HepG2 (cell line): Measurements from ENCODE around the gene NUAK2. TPM values are rescaled to one million over a fixed set of nuclear protein-coding genes. Genes with fewer than 3 reads are reported as not detected.

ENCODE experiments used
- ATAC-seq: fragments of 200-7000 bp; cut with Tn5 transposase; 3 replicates; pipeline ENCODE4 v1.9.1; 2020; ENCODE audit warnings: mild to moderate bottlenecking, moderate library complexity
- BruUV-seq: library from RNA; stranded (reverse); fragments of 400-500 nt; replicated peaks from 2 replicates; lab custom pipeline; 2021; lab: Mats Ljungman, UMichigan
- CTCF ChIA-PET: fragments of 300-600 bp; formaldehyde crosslinking; extraction: SDS; loops from one replicate; lab custom pipeline; 2021; ENCODE audit warnings: low total read pairs, inconsistent platforms, low intra/inter-chr PET ratio; lab: Yijun Ruan, JAX
- POLR2A ChIA-PET: fragments of 350-600 bp; sonication (Branson Sonifier 250); formaldehyde crosslinking; loops from one replicate; lab custom pipeline; 2020; ENCODE audit warnings: antibody characterized with exemption, inconsistent platforms; lab: Yijun Ruan, JAX
- DNase-seq: peaks from one replicate; pipeline ENCODE4 v3.0.0-alpha.2; 2015; ENCODE audit warnings: low spot score
- FAIRE-seq: peaks from 3 replicates; lab custom pipeline; 2011; peaks lifted over from hg19 to GRCh38; lab: Jason Lieb, UNC
- H2AFZ ChIP-seq: one replicate; pipeline ENCODE4 v1.6.1; 2011; ENCODE audit warnings: low read length, inconsistent platforms
- H3K27ac ChIP-seq: fragments of 300-600 bp; 3 replicates; pipeline ENCODE4 v1.8.0; 2011; ENCODE audit warnings: mixed run types, mild to moderate bottlenecking, mixed read lengths, low read length, inconsistent platforms; ENCODE audit not compliant: insufficient read depth; ENCODE audit errors: extremely low read length
- H3K27me3 ChIP-seq, 2 experiments: fragments of 200-600 bp in 1 of 2; 2 replicates in 1 of 2; 3 replicates in 1 of 2; pipeline versions ENCODE4 v1.6.0 to v1.8.0; 2011; ENCODE audit warnings: low read length in 2 of 2, mild to moderate bottlenecking in 2 of 2, moderate library complexity in 2 of 2, inconsistent platforms in 1 of 2; ENCODE audit not compliant: insufficient read depth in 2 of 2, control insufficient read depth in 1 of 2
- H3K36me3 ChIP-seq, 2 experiments: fragments of 200-600 bp in 1 of 2; replicated peaks in 1 of 2; 2 replicates in 1 of 2; 3 replicates in 1 of 2; pipeline versions ENCODE4 v1.5.1 to v1.8.0; 2011; ENCODE audit warnings: low read length in 2 of 2, inconsistent platforms in 1 of 2; ENCODE audit not compliant: insufficient read depth in 2 of 2, control insufficient read depth in 1 of 2
- H3K4me1 ChIP-seq: 2 replicates; pipeline ENCODE4 v1.5.1; 2012; ENCODE audit warnings: low read length, inconsistent platforms; ENCODE audit not compliant: insufficient read depth
- H3K4me2 ChIP-seq: 2 replicates; pipeline ENCODE4 v1.6.0; 2011; ENCODE audit warnings: low read depth, low read length, inconsistent platforms
- H3K4me3 ChIP-seq, 3 experiments: fragments of 200-600 bp in 1 of 3; sonication (generic), shearing (Covaris generic) in 1 of 3; replicated peaks in 1 of 3; 2 replicates each; pipeline ENCODE4 v1.5.1; 2011 to 2016; ENCODE audit warnings: low read length in 3 of 3, inconsistent platforms in 2 of 3, low read depth in 2 of 3, mild to moderate bottlenecking in 2 of 3, control low read depth in 1 of 3, mixed read lengths in 1 of 3; ENCODE audit not compliant: insufficient read depth in 1 of 3
- H3K79me2 ChIP-seq: one replicate; pipeline ENCODE4 v1.6.1; 2011; ENCODE audit warnings: low read length, inconsistent platforms; ENCODE audit not compliant: insufficient read depth
- H3K9ac ChIP-seq: 2 replicates; pipeline ENCODE4 v1.6.0; 2011; ENCODE audit warnings: mild to moderate bottlenecking, low read depth, low read length, inconsistent platforms; ENCODE audit not compliant: insufficient read depth
- H3K9me3 ChIP-seq: 2 replicates; pipeline ENCODE4 v1.5.1; 2012; ENCODE audit warnings: mild to moderate bottlenecking, low read length
- H4K20me1 ChIP-seq: 2 replicates; pipeline ENCODE4 v1.6.0; 2011; ENCODE audit warnings: inconsistent platforms, mild to moderate bottlenecking, low read length, moderate library complexity; ENCODE audit not compliant: insufficient read depth
- ATF7 ChIP-seq, 2 experiments: fragments of 450-650 bp in 1 of 2; sonication (generic) in 1 of 2; formaldehyde crosslinking in 1 of 2; IDR thresholded peaks; 2 replicates each; pipeline versions ENCODE4 v1.4.0 to v1.6.1; 2016 to 2020; ENCODE audit warnings: antibody characterized with exemption in 1 of 2, mild to moderate bottlenecking in 1 of 2, missing genetic modification reagents in 1 of 2
- SIN3B ChIP-seq: fragments of 150-350 bp; IDR thresholded peaks from 2 replicates; pipeline ENCODE4 v1.6.1; 2014; ENCODE audit warnings: low read length
- SMAD1 ChIP-seq: sonication (generic); formaldehyde crosslinking; IDR thresholded peaks from 2 replicates; pipeline ENCODE4 v1.4.0; 2020; ENCODE audit warnings: missing genetic modification reagents, low read depth, mild to moderate bottlenecking, borderline replicate concordance
- SRF ChIP-seq: IDR thresholded peaks from 2 replicates; pipeline ENCODE4 v1.6.1; 2011; ENCODE audit warnings: mild to moderate bottlenecking, low read depth, low read length, moderate library complexity
- SRSF4 ChIP-seq: fragments of 200-400 bp; formaldehyde crosslinking; IDR thresholded peaks from one replicate; pipeline ENCODE4 v1.6.1; 2018; ENCODE audit warnings: mild to moderate bottlenecking, low read depth, low read length, moderate library complexity; ENCODE audit not compliant: poor library complexity, severe bottlenecking
- ZFYVE20 ChIP-seq: sonication (generic); formaldehyde crosslinking; IDR thresholded peaks from 2 replicates; pipeline ENCODE4 v1.8.0; 2023; ENCODE audit warnings: low read depth, mild to moderate bottlenecking, moderate library complexity, missing genetic modification reagents, borderline replicate concordance
- ZGPAT ChIP-seq: IDR thresholded peaks from 2 replicates; pipeline ENCODE4 v1.6.1; 2016; ENCODE audit warnings: mild to moderate bottlenecking
- ZNF414 ChIP-seq: sonication (generic); formaldehyde crosslinking; IDR thresholded peaks from 2 replicates; pipeline ENCODE4 v1.5.0; 2020; ENCODE audit warnings: missing genetic modification reagents
- ZNF549 ChIP-seq: sonication (generic); formaldehyde crosslinking; IDR thresholded peaks from 2 replicates; pipeline ENCODE4 v1.5.0; 2020; ENCODE audit warnings: missing genetic modification reagents
- ZNF720 ChIP-seq: sonication (generic); formaldehyde crosslinking; IDR thresholded peaks from 2 replicates; pipeline ENCODE4 v1.4.0; 2020; ENCODE audit warnings: missing genetic modification reagents
- ZNF788 ChIP-seq: sonication (generic); formaldehyde crosslinking; IDR thresholded peaks from 2 replicates; pipeline ENCODE4 v1.5.0; 2020; ENCODE audit warnings: mild to moderate bottlenecking, missing genetic modification reagents, borderline replicate concordance
- ZNF841 ChIP-seq: sonication (generic); formaldehyde crosslinking; IDR thresholded peaks from 2 replicates; pipeline ENCODE4 v1.8.1; 2023; ENCODE audit warnings: missing genetic modification reagents, borderline replicate concordance
- ZXDC ChIP-seq: sonication (generic); formaldehyde crosslinking; IDR thresholded peaks from 2 replicates; pipeline ENCODE4 v1.5.0; 2020; ENCODE audit warnings: mild to moderate bottlenecking, missing genetic modification reagents
- WGBS: methylation state at CpG from one replicate; pipeline ENCODE4 v1.1.6; 2017; ENCODE audit warnings: low lambda C conversion rate; 5-methylcytosine and 5-hydroxymethylcytosine counted together
- in situ Hi-C: cut with HindIII; loops from 2 replicates; pipeline ENCODE4 v1.10.0; 2017; ENCODE audit warnings: low pct_unique_long_range_greater_than_20kb; ENCODE audit not compliant: extremely low pct_ligation_motif_present
- intact Hi-C: fragments of 100-400 bp; cut with micrococcal nuclease; formaldehyde crosslinking; loops from one replicate; pipeline ENCODE4 v1.10.0; 2022; ENCODE audit not compliant: unreplicated experiment
- polyA plus RNA-seq, 8 experiments: library from polyadenylated mRNA; depleted of rRNA in 3 of 8; stranded (reverse) in 7 of 8; unstranded in 1 of 8; fragments of >200 nt; fragmentation: Illumina TruSeq in 4 of 8; extraction: Trizol in 4 of 8; gene quantifications; 2 replicates each; pipeline versions ENCODE4 v1.2.1 to v1.2.3, GENCODE V29; 2011 to 2016; ENCODE audit warnings: low read depth in 4 of 8, missing spikeins in 1 of 8, mixed read lengths in 1 of 8; ENCODE audit not compliant: insufficient read depth in 1 of 8
- total RNA-seq, 5 experiments: library from RNA; depleted of rRNA; stranded (reverse); fragments of >200 nt; fragmentation: Illumina TruSeq; extraction: Trizol; gene quantifications; 2 replicates each; pipeline ENCODE4 v1.2.3, GENCODE V29; 2016; ENCODE audit warnings: low read depth in 1 of 5

Gene NUAK2
- total and polyA plus RNA-seq, 2 of the 13 experiments (the other 11 are each of a cell fraction or from before 2014, with no cell fraction given) = 0.75 to 1.1 TPM

DNA sequence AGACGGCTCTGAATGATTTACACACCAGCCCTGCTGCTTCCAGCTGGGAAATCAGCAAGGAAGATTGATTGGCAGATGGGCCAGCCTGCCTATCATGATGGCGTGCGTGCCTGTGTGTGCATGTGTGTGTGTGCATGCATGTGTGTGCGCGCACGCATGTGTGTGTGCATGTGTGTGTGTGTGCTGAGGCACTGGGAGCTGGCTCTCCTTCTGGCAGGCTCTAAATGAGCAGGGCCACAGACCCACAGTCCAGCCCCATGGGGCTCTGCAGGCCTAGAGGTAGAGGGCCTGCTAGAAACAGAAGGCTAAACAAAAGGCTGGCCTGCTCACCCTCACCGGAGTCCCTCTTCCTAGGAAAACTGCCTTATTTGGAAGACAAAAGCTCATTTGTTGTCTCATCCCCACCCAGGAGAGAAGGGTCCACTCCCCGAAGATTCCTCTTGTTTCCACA is 29.2 kb upstream of the NUAK2 start:
- intact Hi-C loops (no loop called here), in situ Hi-C loops (no loop called here)
- POLR2A ChIA-PET = no interaction called here
- H2AFZ ChIP-seq = no peak overlapping the region
- 59% methylated on average over 5 of the region's 8 CpGs for WGBS
- no peaks in the 10 kb centered on the region for H3K4me1 ChIP-seq
- peak; percentile 18 for DNase-seq
- no peak for FAIRE-seq
- H3K4me2 ChIP-seq = no peak overlapping the region
- no peaks in the 10 kb centered on the region for H3K36me3 ChIP-seq
- H3K9me3 ChIP-seq = no peaks in the 10 kb centered on the region
- peaks cover 14 to 66% of the 10 kb centered on the region in 2 experiments for H3K27me3 ChIP-seq
- H3K4me3 ChIP-seq = no peak overlapping the region
- TF ChIP-seq SRF = peak; percentile 53; the same call in 1 of the 2 replicates
- TF ChIP-seq ZFYVE20 (CRISPR knock-in tag) = no peak
- no peaks in the 10 kb centered on the region for H4K20me1 ChIP-seq
- no peak overlapping the region for H3K9ac ChIP-seq
- H3K27ac ChIP-seq = no peak overlapping the region
- 0 out of 3 replicates have a peak, but pooled peaks have one; percentile 21 for ATAC-seq
- no TSS peak for BruUV-seq
- H3K79me2 ChIP-seq = no peaks in the 10 kb centered on the region
- CTCF ChIA-PET = no interaction called here

GRCh38 chr1:205350124-205350523 is 28.6 kb upstream of the NUAK2 start:
- no peaks in the 10 kb centered on the region for H3K9me3 ChIP-seq
- H3K27ac ChIP-seq = no peak overlapping the region
- intact Hi-C loops = no loop called here
- no peaks in the 10 kb centered on the region for H3K79me2 ChIP-seq
- DNase-seq = no peak
- H3K27me3 ChIP-seq = peaks cover 14 to 72% of the 10 kb centered on the region in 2 experiments
- H3K36me3 ChIP-seq = no peaks in the 10 kb centered on the region
- in situ Hi-C loops = no loop called here
- WGBS = 10% methylated on average over 4 of the region's 4 CpGs
- no TSS peak for BruUV-seq
- H3K4me3 ChIP-seq = no peak overlapping the region
- no peaks in the 10 kb centered on the region for H3K4me1 ChIP-seq
- POLR2A ChIA-PET = no interaction called here
- CTCF ChIA-PET = no interaction called here
- FAIRE-seq = no peak
- H3K9ac ChIP-seq = no peak overlapping the region
- ATAC-seq = no peak
- H2AFZ ChIP-seq = no peak overlapping the region
- H3K4me2 ChIP-seq = no peak overlapping the region
- no peaks in the 10 kb centered on the region for H4K20me1 ChIP-seq
- no peak for TF ChIP-seq ZNF841
- TF ChIP-seq ZXDC = no peak
- no peak for TF ChIP-seq ZNF414
- no peak for TF ChIP-seq ZNF720 (CRISPR knock-in tag)
- TF ChIP-seq ATF7 (IDR thresholded peaks at IDR 0.05) = no peak
- TF ChIP-seq ATF7 (CRISPR knock-in tag; IDR thresholded peaks at IDR 0.05) = no peak
- no peak for TF ChIP-seq ZNF788 (CRISPR knock-in tag)
- TF ChIP-seq ZGPAT (CRISPR knock-in tag) = no peak
- TF ChIP-seq SIN3B = no peak
- no peak for TF ChIP-seq SMAD1 (CRISPR knock-in tag)
- TF ChIP-seq SRSF4 = no peak
- no peak for TF ChIP-seq ZNF549 (CRISPR knock-in tag)
